ENCODE measurements around the gene PABPN1L.

PABPN1L gene

GRCh38 chr16:88862968-88863367 lies 3.5 kb downstream of the PABPN1L start:
- Mint-ChIP-seq H3K36me3 (ENCODE audit: low read depth) (peaks cover 49% of the 10 kb centered on the region), H3K4me3 (no peak overlapping the region), H3K27me3 (peaks cover 12% of the 10 kb centered on the region), H3K27ac (no peak overlapping the region), H3K9me3 (no peaks in the 10 kb centered on the region), H3K4me1 (ENCODE audit: low read depth) (peaks cover 18% of the 10 kb centered on the region)
- intact Hi-C loops (cut with micrococcal nuclease), result no loop called here

- Mint-ChIP-seq H3K4me3 (no peak overlapping the region), H3K27ac (no peak overlapping the region), H3K9me3 (no peaks in the 10 kb centered on the region), H3K27me3 (no peaks in the 10 kb centered on the region), H3K4me1 (ENCODE audit: low read depth) (peaks cover 24% of the 10 kb centered on the region), H3K36me3 (ENCODE audit: low read depth) (peaks cover 56% of the 10 kb centered on the region)
- intact Hi-C loops (cut with micrococcal nuclease), result no loop called here
Observed at GRCh38 chr16:88861359-88861758, 5.1 kb downstream of the PABPN1L start.

- Mint-ChIP-seq H3K9me3 (no peaks in the 10 kb centered on the region), H3K4me1 (ENCODE audit: low read depth) (peaks cover 41% of the 10 kb centered on the region), H3K36me3 (ENCODE audit: low read depth) (peaks cover 62% of the 10 kb centered on the region), H3K27me3 (no peaks in the 10 kb centered on the region), H3K27ac (no peak overlapping the region), H3K4me3 (no peak overlapping the region)
- intact Hi-C loops (cut with micrococcal nuclease), result no loop called here
Observed at GRCh38 chr16:88859381-88860091, 6.9 kb downstream of the PABPN1L start.

- Mint-ChIP-seq H3K4me3 (peak overlapping the region; percentile 90), H3K4me1 (ENCODE audit: low read depth) (peaks cover 55% of the 10 kb centered on the region), H3K36me3 (ENCODE audit: low read depth) (peaks cover 58% of the 10 kb centered on the region), H3K27ac (peak overlapping the region; percentile 83), H3K27me3 (no peaks in the 10 kb centered on the region), H3K9me3 (no peaks in the 10 kb centered on the region)
- intact Hi-C loops (cut with micrococcal nuclease), result loop anchor here (2.0 kb wide), 3 partner anchors 45 to 359 kb away; partner anchors contain the start of genes PIEZO1 and ZNF778
Observed at GRCh38 chr16:88857728-88858339, 8.6 kb downstream of the PABPN1L start.

- H3K36me3 Mint-ChIP-seq (ENCODE audit: low read depth), result peaks cover 57% of the 10 kb centered on the region
- peak within 1 kb of the TSS; percentile 83 for H3K27ac Mint-ChIP-seq
- peaks cover 62% of the 10 kb centered on the region for H3K4me1 Mint-ChIP-seq (ENCODE audit: low read depth)
- H3K9me3 Mint-ChIP-seq, result no peaks in the 10 kb centered on the region
- H3K4me3 Mint-ChIP-seq, result peak within 1 kb of the TSS; percentile 90
- H3K27me3 Mint-ChIP-seq, result no peaks in the 10 kb centered on the region
- intact Hi-C loops (cut with micrococcal nuclease), result loop anchor here (2.0 kb wide), 3 partner anchors 44 to 360 kb away; partner anchors contain the start of genes PIEZO1 and ZNF778
Observed at GRCh38 chr16:88856828-88857727, 9.4 kb downstream of the PABPN1L start, which contains the start of the genes GALNS and TRAPPC2L. GALNS (minus strand) TSS chr16:88856947; CDS start chr16:88856877, 70 bp downstream. TRAPPC2L (plus strand) TSS chr16:88857127; CDS start chr16:88857151, 24 bp downstream.

GRCh38 chr16:88856122-88856827 lies 10.2 kb downstream of the PABPN1L start:
- peaks cover 57% of the 10 kb centered on the region for H3K36me3 Mint-ChIP-seq (ENCODE audit: low read depth)
- intact Hi-C loops (cut with micrococcal nuclease), result loop anchor here (2.0 kb wide), 3 partner anchors 43 to 361 kb away; partner anchors contain the start of genes PIEZO1 and ZNF778
- no peaks in the 10 kb centered on the region for H3K27me3 Mint-ChIP-seq
- peak overlapping the region; percentile 90 for H3K4me3 Mint-ChIP-seq
- peaks cover 68% of the 10 kb centered on the region for H3K4me1 Mint-ChIP-seq (ENCODE audit: low read depth)
- H3K9me3 Mint-ChIP-seq, result no peaks in the 10 kb centered on the region
- peak overlapping the region; percentile 83 for H3K27ac Mint-ChIP-seq

GRCh38 chr16:88855736-88856121 lies 10.7 kb downstream of the PABPN1L start:
- H3K9me3 Mint-ChIP-seq, result no peaks in the 10 kb centered on the region
- peak overlapping the region; percentile 75 for H3K4me3 Mint-ChIP-seq
- peaks cover 57% of the 10 kb centered on the region for H3K36me3 Mint-ChIP-seq (ENCODE audit: low read depth)
- peaks cover 70% of the 10 kb centered on the region for H3K4me1 Mint-ChIP-seq (ENCODE audit: low read depth)
- intact Hi-C loops (cut with micrococcal nuclease), result loop anchor here (2.0 kb wide), 3 partner anchors 43 to 361 kb away; partner anchors contain the start of genes PIEZO1 and ZNF778
- peak overlapping the region; percentile 69 for H3K27ac Mint-ChIP-seq
- no peaks in the 10 kb centered on the region for H3K27me3 Mint-ChIP-seq

GRCh38 chr16:88855176-88855575 lies 11.3 kb downstream of the PABPN1L start:
- peaks cover 57% of the 10 kb centered on the region for H3K36me3 Mint-ChIP-seq (ENCODE audit: low read depth)
- H3K4me3 Mint-ChIP-seq, result peak overlapping the region; percentile 72
- no peaks in the 10 kb centered on the region for H3K9me3 Mint-ChIP-seq
- peak overlapping the region; percentile 69 for H3K27ac Mint-ChIP-seq
- intact Hi-C loops (cut with micrococcal nuclease), result no loop called here
- peaks cover 70% of the 10 kb centered on the region for H3K4me1 Mint-ChIP-seq (ENCODE audit: low read depth)
- no peaks in the 10 kb centered on the region for H3K27me3 Mint-ChIP-seq

- Mint-ChIP-seq H3K27ac (peak overlapping the region; percentile 69), H3K36me3 (ENCODE audit: low read depth) (peaks cover 57% of the 10 kb centered on the region), H3K9me3 (no peaks in the 10 kb centered on the region), H3K4me1 (ENCODE audit: low read depth) (peaks cover 66% of the 10 kb centered on the region), H3K4me3 (peak overlapping the region; percentile 32), H3K27me3 (no peaks in the 10 kb centered on the region)
- intact Hi-C loops (cut with micrococcal nuclease), result no loop called here
Observed at GRCh38 chr16:88854306-88855111, 12.0 kb downstream of the PABPN1L start.

GRCh38 chr16:88853325-88853941 lies 13.0 kb downstream of the PABPN1L start:
- peaks cover 56% of the 10 kb centered on the region for H3K4me1 Mint-ChIP-seq (ENCODE audit: low read depth)
- H3K36me3 Mint-ChIP-seq (ENCODE audit: low read depth), result peaks cover 58% of the 10 kb centered on the region
- H3K27me3 Mint-ChIP-seq, result no peaks in the 10 kb centered on the region
- H3K27ac Mint-ChIP-seq, result peak overlapping the region; percentile 69
- H3K4me3 Mint-ChIP-seq, result peak overlapping the region; percentile 2
- intact Hi-C loops (cut with micrococcal nuclease), result no loop called here
- no peaks in the 10 kb centered on the region for H3K9me3 Mint-ChIP-seq

- H3K27me3 Mint-ChIP-seq, result no peaks in the 10 kb centered on the region
- peaks cover 45% of the 10 kb centered on the region for H3K4me1 Mint-ChIP-seq (ENCODE audit: low read depth)
- H3K36me3 Mint-ChIP-seq (ENCODE audit: low read depth), result peaks cover 67% of the 10 kb centered on the region
- intact Hi-C loops (cut with micrococcal nuclease), result no loop called here
- H3K27ac Mint-ChIP-seq, result no peak overlapping the region
- no peaks in the 10 kb centered on the region for H3K9me3 Mint-ChIP-seq
- H3K4me3 Mint-ChIP-seq, result no peak overlapping the region
Observed at GRCh38 chr16:88851616-88852015, 14.8 kb downstream of the PABPN1L start.

GRCh38 chr16:88850531-88851199 lies 15.8 kb downstream of the PABPN1L start:
- intact Hi-C loops (cut with micrococcal nuclease), result no loop called here
- H3K36me3 Mint-ChIP-seq (ENCODE audit: low read depth), result peaks cover 68% of the 10 kb centered on the region
- peaks cover 47% of the 10 kb centered on the region for H3K4me1 Mint-ChIP-seq (ENCODE audit: low read depth)
- H3K9me3 Mint-ChIP-seq, result no peaks in the 10 kb centered on the region
- H3K4me3 Mint-ChIP-seq, result no peak overlapping the region
- H3K27ac Mint-ChIP-seq, result no peak overlapping the region
- no peaks in the 10 kb centered on the region for H3K27me3 Mint-ChIP-seq
